Suppressor macrophage treated with lipopolysaccharide for 4 hours (primary cell): ENCODE results near the gene CYB5R2.

Experiments
- DNase-seq: peaks from one replicate; pipeline ENCODE4 v3.0.0-alpha.2; 2020

The CYB5R2 gene

GRCh38 chr11:7636350-7636749 lies 37.0 kb downstream of the CYB5R2 start:
- DNase-seq = no peak

DNA sequence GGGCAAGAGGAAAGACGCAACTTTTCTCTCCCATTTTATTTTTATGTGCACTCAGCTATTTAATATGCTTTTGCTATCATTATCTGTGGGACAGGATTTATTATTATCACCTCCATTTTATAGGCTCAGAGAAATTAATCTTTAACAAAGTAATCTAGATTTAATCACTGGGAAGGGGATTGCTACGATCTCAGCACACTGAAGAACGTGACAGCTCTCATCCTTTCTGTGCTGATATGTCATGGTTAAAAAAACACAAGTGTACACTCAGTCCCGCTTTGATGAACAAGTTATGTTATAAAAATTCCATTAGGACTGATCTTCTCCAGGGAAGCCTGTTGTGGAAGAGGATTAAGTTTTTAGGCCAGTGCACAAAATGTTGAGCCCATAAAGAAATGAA lies 37.6 kb downstream of the CYB5R2 start:
- no peak for DNase-seq

DNA sequence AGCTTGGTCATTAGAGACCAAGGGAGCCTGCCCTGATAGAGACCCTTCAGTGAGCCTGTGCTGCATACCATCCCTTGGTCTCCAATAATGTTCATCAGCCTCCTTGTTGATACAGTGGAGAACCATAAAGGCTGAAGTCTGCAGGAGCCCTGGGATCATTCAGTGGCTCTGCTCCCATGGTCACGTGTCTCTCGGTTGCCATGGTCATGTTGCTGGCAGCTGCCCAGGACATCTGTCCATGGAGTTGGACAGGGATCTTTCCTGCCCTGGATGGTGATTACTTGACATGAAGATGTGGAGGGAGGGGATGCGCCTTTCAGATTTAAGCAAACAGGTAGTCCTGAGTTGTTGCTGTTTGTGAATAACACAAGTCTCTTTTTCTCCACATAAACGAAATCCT lies 38.2 kb downstream of the CYB5R2 start:
- DNase-seq = no peak

DNA sequence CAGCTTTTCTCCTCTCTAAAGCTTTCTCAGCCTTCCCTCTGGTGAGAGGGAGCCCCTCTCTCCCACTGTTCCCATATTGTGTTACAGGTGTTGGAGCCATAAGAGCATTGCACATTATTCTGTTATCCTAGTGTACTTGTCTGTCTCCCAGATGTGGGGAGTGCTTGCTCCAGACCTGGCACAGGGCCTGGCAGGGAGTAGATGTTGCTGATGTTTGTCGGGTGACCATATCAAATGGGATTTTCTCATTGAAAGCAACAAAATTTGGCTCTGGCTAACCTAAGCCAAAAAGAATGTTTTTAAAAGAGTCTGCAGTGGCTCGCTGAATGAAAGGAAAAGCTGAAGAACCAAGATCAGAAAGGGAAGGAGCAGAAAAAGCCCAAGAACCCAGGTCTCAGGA lies 41.1 kb downstream of the CYB5R2 start:
- DNase-seq = no peak

DNA sequence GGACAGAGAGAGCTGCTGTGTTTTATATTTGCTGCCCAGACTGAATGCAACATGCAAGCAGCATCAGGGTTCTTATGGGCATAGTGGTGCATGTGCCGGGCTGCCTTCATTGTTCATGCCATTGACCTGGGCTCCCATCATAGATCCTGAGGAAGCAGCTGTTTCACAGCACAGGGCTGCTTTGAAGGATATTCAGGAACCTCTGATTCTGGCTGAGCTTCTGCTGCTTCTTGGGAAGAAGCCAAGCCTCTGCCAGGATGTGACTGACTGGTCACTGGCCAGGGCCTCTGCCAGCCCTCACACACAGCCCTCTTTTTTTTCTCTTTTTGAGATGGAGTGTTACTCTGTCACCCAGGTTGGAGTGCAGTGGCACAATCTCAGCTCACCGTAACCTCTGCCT lies 43.3 kb downstream of the CYB5R2 start:
- no peak for DNase-seq

- no peak for DNase-seq
Observed at GRCh38 chr11:7628660-7629059, 44.6 kb downstream of the CYB5R2 start.

DNA sequence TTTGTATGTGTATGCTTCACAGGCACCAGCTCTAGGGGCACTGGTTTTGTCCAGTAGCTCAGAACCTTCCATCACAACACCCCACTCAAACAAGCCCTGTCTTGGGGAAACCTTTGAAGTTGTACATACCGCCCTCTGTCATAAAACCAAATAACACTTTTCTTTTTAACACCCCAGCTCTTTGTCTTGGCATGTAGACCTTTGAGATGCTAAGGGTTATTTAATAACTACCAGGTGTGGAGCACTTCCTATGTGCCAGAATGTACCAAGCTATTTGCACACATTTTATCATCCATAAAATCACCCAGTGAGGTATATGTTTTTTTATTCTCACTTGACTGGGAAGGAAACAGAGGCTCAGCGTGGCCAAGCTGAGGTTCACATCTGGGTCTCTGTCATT lies 50.6 kb downstream of the CYB5R2 start:
- no peak for DNase-seq

DNA sequence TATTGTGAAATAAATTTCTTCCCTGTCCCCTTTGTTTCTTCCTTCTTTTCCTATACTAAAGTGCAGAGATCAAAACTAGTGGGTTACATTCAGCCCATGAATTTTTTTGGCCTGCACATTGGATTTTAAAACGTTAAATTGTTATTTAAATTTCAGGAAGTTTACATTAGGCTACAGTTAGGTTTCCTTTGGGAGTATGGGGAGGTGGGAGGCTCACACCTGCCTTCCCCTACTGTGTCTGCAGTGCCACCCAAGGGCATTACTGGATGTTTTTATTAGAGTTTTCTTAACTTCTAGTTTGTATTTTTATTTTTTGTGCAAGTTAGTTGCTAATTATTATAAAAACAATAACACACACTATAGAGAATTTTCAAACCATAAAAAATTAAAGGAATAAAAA lies 51.7 kb downstream of the CYB5R2 start:
- no peak for DNase-seq

GRCh38 chr11:7621090-7621489 lies 52.2 kb downstream of the CYB5R2 start:
- no peak for DNase-seq

DNA sequence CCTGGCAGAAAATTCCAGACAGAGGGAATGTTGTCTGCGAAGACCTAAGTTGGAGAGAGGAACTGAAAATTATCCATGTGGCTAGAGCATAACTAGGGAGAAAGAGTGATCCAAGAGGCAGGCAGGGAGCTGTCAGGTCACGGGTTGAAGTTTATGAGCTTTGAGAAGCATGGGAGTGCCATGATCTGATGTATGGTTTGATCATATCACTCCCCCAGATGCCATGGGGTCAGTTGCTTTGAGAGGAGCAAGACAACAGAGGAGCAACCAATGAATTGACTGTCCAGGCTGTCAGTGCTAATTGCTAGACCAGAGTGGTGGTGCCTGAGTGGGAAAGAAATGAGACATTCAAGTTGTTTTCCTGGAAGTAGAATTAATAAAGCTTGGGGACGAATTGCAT lies 54.0 kb downstream of the CYB5R2 start:
- DNase-seq = no peak

GRCh38 chr11:7617032-7617431 lies 56.3 kb downstream of the CYB5R2 start:
- no peak for DNase-seq
